Coronary artery (tissue), 2 donors: Measurements from ENCODE around the gene FDX2.

ENCODE experiments used
- DNase-seq: peaks from one replicate; pipeline ENCODE4 v3.0.0-alpha.2; 2017; ENCODE audit warnings: low spot score
- H3K27ac ChIP-seq, 2 donors: fragments of 200-600 bp; sonication (generic); one replicate each; pipeline ENCODE4 v1.5.1; 2016 to 2019
- H3K4me3 ChIP-seq: fragments of 200-600 bp; sonication (generic); 2 replicates; pipeline ENCODE4 v1.5.1; 2016; ENCODE audit warnings: mild to moderate bottlenecking, moderate library complexity
- CTCF ChIP-seq: fragments of 200-600 bp; sonication (generic); IDR thresholded peaks from one replicate; pipeline ENCODE4 v1.5.1; 2019; ENCODE audit warnings: antibody characterized with exemption

The FDX2 gene

DNA sequence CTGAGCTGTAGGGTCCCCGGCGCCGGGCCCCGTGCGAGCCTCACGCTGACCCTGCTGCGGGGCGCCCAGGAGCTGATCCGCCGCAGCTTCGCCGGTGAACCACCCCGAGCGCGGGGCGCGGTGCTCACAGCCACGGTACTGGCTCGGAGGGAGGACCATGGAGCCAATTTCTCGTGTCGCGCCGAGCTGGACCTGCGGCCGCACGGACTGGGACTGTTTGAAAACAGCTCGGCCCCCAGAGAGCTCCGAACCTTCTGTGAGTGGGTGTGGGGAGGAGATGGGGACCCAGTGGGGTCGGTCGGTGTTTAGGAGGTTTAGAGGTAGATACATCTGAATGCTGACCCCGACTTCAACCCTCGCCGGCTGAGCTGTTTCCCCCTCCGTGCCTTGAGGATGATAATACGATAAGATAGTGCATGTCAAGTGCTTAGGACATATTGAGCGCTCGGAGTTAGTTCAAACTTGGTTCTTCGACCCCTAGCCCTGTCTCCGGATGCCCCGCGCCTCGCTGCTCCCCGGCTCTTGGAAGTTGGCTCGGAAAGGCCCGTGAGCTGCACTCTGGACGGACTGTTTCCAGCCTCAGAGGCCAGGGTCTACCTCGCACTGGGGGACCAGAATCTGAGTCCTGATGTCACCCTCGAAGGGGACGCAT, 24.1 kb downstream of the FDX2 start:
- H3K27ac ChIP-seq, result no peak overlapping the region
- no peak for TF ChIP-seq CTCF
- no peak for DNase-seq
- H3K4me3 ChIP-seq, result peak overlapping the region; percentile 73

DNA sequence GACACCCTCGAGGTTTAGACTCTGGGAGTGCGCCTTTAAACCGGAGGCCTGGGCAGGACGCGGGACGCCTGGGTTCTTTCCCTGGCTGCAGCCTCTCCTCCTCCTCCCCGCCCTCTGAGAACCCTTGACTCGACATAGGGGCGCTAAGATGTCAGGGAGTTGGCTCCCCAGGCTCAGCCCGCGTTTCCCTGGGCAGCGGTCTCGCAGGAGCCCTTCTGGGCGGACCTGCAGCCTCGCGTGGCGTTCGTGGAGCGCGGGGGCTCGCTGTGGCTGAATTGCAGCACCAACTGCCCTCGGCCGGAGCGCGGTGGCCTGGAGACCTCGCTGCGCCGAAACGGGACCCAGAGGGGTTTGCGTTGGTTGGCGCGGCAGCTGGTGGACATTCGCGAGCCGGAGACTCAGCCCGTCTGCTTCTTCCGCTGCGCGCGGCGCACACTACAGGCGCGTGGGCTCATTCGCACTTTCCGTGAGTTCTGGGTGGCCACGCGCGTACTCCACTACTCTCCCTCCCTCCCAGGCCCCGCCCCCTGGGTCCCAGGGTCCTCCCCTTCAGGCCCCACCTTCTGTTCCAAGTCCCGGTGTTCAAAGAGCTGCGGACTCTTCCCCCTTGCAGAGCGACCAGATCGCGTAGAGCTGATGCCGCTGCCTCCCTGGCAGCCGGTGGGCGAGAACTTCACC, 24.8 kb downstream of the FDX2 start:
- Histone ChIP-seq H3K4me3 (peak overlapping the region; percentile 73), H3K27ac (no peak overlapping the region)
- no peak for TF ChIP-seq CTCF
- no peak for DNase-seq

DNA sequence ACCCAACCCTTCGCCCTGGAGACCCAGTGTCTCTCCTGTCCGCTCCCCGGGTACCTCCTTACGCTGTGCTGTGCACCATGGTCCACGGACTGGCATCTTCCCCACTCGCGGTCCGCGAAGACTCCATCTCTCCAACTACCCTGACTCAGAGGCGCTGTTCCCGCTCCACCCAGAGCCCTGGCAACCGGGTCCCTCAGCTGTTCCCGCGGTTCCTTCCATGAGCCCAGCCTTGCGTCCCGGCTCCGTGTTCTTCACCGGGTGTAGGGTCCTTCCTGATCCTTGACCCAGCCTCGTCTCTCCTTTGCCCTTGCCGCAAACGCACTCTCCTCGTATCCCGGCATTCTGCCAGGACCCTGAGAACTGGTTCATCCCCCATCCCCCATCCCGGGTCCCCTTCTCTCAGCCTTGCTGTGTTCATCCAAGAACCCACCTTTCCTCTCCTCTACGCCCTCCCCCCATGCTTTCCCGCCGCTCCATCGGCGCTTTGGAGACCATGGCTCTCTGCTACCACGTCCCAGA, 25.4 kb downstream of the FDX2 start:
- TF ChIP-seq CTCF, result no peak
- Histone ChIP-seq H3K4me3 (peak overlapping the region; percentile 73), H3K27ac (no peak overlapping the region)

GRCh38 chr19:10289836-10290356, 25.9 kb downstream of the FDX2 start, which contains the start of gene ICAM5:
ICAM5 (plus strand) TSS chr19:10289952; CDS start chr19:10290044, 92 bp downstream.
- Histone ChIP-seq H3K4me3 (peak within 1 kb of the TSS; percentile 73), H3K27ac (no peak within 1 kb of the TSS)
- no peak for DNase-seq
- TF ChIP-seq CTCF, result no peak

More for the DNA sequence above, 25.4 kb downstream of the FDX2 start:
- no peak for DNase-seq

DNA sequence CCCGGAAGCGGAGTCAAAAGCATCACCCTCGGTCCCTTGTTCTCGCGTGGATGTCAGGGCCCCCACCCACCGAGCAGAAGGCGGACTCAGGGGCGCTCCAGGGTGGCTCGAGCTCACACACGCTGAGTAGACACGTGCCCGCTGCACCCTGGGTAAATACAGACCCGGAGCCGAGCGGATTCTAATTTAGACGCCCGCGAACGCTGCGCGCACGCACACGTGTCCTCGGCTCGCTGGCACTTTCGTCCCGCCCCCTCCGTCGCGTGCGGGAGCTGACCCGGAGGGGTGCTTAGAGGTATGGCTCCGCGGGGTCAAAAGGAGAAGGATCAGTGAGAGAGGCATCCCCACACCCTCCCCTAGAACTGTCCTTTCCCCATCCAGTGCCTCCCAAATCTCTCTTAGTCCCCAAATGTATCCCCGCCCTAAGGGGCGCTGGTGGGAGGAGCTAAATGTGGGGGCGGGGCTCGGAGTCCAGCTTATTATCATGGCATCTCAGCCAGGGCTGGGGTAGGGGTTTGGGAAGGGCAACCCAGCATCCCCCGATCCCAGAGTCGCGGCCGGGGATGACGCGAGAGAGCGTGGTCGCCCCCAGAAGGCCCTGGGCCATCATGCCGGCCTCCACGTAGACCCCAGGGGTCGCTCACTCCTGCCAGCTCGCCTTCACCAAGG, 26.5 kb downstream of the FDX2 start:
- H3K27ac ChIP-seq, result no peak overlapping the region
- no peak for TF ChIP-seq CTCF
- no peak for DNase-seq
- peak overlapping the region; percentile 73 for H3K4me3 ChIP-seq

DNA sequence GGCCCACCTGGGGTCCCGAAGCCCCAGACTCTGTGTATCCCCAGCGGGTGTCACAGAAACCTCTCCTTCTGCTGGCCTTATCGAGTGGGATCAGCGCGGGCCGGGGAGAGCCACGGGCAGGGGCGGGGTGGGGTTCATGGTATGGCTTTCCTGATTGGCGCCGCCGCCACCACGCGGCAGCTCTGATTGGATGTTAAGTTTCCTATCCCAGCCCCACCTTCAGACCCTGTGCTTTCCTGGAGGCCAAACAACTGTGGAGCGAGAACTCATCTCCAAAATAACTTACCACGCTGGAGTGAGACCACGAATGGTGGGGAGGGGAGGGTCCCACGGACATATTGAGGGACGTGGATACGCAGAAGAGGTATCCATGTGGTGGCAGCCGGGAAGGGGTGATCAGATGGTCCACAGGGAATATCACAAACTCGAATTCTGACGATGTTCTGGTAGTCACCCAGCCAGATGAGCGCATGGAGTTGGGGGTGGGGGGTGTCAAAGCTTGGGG, 27.1 kb downstream of the FDX2 start:
- no peak for TF ChIP-seq CTCF
- no peak overlapping the region for H3K27ac ChIP-seq
- H3K4me3 ChIP-seq, result peak overlapping the region; percentile 73
- DNase-seq, result no peak
